NCI-H226 (cell line): ENCODE measurements around the gene NOP14.

Experiments used
- DNase-seq: peaks from one replicate; pipeline ENCODE4 v3.0.0-alpha.2; 2015

Gene NOP14

DNA sequence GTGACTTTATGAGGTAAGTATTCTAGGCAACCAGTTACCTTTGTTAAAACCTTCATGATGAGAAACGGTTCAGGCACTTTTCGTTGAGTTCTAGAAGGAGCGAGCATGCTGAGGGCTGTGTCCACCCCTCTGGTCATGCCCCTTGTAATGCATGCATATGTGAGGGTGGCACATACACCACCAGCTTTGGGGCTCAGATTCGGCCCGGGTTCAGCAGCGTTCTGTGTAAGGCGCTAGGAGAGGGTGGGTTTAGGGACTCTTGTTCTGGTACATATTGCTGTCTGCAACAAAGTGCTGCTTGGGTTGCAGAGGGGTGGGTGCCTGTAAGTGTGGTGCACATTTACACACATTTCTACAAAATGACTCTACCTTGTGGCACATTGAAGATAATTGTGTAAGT lies 54.5 kb downstream of the NOP14 start:
- DNase-seq: no peak

DNA sequence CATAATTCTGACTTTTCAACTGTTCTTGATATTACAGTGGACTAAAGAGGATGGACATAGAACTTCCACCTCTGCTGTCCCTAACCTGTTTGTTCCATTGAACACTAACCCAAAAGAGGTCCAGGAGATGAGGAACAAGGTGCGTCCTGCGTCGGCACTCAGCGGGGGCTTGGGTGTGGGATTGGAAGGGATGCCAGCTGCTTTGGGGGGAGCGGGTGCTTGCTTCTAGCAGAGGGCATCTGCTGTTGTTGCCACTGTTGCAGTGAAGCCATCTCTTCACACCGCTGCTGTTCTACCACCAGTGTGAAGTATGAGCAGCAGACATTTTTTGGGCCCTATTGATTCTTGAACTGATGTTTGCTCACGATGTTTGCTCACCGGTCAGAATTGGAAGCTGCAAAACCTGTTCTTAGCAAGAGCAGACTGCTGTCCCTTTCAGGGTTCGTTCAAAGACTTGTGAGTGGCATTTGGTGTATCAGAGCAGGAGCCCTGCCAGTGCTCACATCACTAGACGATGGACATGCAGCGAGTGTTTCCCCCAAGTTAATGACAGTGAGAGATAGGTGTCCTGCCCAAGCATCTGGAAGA lies 55.4 kb downstream of the NOP14 start:
- DNase-seq: no peak

DNA sequence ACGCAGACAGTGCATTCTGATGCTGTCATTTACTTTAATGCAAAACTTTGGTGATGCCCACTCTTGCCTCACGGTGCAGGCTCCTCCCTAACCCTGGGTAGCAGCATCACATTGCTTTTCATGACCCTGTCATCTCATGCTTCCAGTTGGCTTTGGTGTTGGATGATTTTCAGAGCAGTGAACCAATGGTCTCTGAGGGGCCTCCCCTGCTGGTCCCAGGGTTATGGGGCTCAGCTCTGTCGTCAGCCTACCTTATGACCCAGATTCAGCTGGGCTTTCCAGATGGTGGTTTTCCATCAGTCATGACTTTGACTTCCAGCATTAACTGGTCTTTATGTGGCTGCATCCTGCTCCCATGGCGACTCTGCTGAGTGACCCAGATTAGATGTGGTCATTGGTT lies 56.0 kb downstream of the NOP14 start:
- no peak for DNase-seq

DNA sequence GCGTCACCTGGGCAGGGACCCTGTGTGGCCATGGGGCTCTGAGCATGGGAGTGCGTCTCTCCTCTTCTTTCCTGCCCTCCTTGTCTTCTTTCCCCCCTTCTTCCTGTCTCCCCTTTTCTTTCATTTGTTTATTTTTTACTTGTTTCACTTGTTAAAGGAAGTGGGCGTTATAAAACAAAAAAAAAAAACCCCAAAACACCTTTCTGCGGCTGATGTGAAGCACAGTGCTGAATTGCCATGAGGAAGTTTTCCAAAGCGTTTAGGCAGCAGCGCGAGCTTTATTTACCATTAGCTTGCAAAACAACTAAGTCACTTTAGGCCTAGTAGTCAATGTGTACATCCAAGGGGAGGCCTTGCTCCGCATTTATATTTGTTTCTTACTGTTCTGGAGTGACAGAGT lies 57.0 kb downstream of the NOP14 start:
- no peak for DNase-seq

DNA sequence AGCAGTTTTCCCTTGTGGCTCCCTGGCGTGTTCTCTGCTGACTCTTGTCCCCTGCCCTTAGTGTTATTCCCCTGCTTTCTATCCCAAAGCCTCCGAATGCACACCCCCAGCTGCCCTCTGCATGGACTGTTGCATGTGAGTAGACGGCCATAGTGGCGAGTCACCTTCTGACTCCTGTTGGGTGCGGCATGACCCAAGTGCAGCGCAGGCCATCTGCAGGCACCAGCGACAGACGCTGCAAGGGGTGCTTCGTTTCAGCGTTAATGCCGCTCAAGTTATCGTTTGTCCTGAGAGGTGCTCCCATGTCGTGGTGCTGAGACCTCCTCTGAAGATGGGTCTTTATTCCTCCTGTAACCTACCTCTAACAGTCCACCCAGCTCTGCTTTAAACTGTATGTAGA lies 57.7 kb downstream of the NOP14 start:
- DNase-seq: no peak

DNA sequence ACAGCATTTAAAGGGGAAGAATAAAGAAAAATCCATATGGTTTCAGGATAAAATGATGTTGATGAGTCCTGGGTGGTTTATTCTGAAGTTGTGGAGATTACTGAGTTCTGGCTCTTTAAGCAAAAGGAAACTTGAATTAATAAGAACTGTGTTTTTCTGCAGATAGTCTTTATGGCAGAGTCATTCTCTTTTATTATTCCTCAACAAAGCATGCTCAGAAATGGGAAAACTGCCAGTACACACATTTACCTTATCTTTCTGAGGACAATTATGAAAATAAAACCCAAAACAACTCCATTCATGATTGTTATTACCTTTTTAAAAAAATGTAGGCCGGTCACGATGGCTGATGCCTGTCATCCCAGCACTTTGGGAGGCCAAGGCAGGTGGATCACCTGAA lies 61.1 kb downstream of the NOP14 start:
- no peak for DNase-seq

DNA sequence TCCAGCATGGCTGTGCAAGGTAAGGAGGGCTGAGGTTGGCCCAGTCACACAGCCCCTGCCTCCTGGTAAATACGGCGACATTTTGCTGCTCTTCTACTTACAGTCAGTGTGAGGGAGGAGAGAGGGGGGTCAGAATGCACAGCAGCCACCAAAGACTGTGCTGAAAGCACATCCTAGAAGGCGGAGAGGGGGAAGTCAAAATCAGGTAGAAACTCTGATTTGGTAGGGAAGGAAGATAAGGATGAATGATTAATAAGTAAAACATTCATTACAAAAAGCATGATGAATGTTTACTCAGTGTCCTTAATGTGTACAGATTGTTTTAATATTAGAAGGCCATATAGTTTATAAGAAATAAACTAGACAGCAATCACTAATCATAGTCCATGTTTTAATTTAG lies 62.0 kb downstream of the NOP14 start:
- no peak for DNase-seq

DNA sequence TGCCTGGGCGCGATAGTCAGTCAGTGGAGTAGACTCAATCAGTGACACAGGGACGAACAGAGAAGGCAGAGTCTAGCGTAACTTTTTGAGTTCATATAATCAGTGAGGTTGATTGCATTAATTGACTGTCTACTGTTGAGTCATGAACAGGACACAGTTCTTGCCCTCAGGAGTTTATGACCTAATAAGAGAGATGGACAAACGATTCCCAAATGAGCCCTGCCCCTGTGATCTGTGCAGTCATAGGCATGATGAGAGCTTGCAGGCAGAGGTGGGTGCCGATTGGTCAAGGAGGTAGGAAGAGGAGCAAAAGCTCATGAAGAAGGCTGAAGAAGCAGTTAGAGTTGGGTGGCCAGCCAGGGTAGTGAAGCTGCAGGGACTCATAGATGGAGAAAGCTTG lies 62.5 kb downstream of the NOP14 start:
- DNase-seq: no peak

DNA sequence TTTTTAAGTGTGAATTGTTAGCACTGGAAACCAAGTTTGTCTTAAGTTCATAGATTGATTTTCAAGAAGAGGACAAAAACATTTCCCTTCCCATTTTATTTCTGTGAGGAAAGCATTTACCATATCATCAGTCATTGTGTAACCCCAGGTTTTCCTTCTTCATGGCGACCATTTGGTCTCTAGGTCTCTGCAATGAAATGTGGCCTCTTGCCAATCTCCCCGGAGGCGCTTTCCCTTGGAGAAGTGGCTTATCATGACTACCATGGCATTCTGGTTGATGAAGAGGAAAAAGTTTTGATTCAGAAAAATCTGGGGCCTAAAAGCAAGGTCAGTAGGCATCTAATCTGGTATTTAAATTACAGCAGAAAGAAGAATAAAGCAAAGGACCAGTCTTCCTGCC lies 65.2 kb downstream of the NOP14 start:
- DNase-seq: peak; percentile 45

DNA sequence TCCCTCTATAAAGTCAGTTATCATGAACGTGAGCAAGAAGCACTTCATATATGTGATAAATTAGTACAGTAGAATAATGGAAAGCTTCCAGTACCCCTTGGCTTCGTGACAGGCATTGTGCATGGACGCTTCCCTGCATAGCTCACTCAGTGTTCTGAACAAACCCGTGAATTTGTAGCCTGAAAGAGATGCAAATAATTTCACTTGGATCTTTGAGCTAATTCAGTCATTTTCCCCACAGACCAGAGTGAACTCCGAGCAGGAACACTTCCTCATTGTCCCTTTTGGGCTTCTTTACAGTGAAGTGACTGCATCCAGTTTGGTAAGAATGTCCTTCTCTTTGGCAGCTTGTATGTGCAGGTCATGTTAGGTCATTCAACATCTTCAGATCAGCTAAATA lies 69.4 kb downstream of the NOP14 start:
- no peak for DNase-seq

DNA sequence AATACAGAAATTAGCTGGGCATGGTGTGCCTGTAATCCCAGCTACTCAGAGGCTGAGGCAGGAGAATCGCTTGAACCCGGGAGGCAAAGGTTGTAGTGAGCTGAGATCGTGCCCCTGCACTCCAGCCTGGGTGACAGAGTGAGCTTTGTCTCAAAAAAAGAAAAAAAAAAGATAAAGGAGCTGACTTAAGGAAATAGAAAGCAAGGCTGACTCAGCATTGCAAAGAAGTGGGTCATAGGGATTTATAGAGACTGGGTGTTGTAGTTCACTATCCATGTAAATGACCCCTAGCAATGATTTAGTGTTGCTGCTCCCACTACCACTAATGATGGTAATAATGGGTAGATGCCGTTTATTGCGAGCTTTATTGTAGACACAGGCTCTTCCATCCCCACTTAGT lies 71.9 kb downstream of the NOP14 start:
- no peak for DNase-seq

DNA sequence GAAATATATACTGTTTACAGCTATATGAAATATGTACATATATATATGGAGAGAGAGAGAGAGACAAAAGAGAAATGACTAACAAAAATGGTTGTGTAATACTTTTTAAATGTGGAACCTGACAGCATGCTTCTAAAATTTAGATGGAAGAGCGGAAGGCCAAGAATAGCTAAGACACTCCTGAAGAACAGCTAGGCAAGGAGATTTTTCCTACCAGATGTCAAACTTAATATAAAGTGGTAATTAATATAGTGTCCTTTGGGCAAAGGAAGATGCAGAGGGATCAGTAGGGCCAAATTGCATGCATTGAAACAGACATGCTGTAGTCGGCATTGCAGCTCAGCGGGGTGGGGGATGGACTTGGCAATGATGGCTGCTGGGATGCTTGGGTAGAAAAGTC lies 74.3 kb downstream of the NOP14 start:
- DNase-seq: no peak
